ENCODE measurements around the gene UNC13D.
A peak's percentile ranks its signal among the peaks of the same experiment; 100 is the strongest.

Gene UNC13D

GRCh38 chr17:75832652-75833400, 11.4 kb downstream of the UNC13D start:
- no peak for DNase-seq

DNA sequence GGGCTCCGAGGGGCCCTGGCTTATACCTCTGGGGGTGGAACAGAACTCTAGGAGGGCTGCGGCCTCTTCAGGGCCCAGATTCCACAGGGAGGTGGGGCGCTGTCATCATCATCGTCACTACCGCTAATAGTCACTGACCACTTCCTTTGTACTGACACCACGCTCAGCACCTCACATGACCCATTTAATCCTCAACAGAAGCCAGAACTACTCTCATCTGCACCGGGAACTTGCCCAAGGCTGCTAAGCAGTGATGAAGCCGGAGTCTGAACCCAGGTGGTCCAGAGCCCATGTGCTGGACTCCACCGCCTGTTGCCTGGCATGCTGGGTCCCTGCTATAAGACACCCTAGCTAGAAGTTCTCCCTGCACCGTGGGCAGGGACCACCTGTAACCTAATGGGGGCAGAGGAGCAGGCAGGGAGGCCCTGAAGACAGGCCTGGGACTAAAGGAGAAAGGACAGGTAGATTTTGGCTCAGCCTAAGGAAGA, 12.0 kb downstream of the UNC13D start:
- DNase-seq: peak in 1 of 4 experiments; percentile 18

- no peak for DNase-seq
Observed at GRCh38 chr17:75831032-75831571, 13.1 kb downstream of the UNC13D start.

GRCh38 chr17:75830164-75831031, 13.8 kb downstream of the UNC13D start:
- DNase-seq: peak in 1 of 4 experiments; percentile 18

DNA sequence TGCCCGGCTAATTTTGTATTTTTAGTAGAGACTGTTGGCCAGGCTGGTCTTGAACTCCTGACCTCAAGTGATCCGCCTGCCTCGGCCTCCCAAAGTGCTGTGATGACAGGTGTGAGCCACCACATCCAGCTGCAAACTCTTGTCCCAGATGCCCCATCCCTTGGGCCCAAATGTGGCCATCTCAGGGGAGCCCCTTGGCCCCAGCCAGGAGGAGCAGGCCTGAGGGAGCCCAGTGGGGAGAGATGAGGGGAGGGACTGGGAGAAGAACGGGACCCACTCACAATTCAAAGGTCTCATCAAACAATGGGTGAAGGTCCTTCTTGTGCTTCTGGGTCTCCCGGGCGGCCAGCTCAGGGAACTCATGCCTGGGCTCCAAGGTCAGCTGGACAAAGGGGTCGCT, 14.5 kb downstream of the UNC13D start:
- no peak for DNase-seq

GRCh38 chr17:75828741-75829140, 15.5 kb downstream of the UNC13D start:
- no peak for DNase-seq

DNA sequence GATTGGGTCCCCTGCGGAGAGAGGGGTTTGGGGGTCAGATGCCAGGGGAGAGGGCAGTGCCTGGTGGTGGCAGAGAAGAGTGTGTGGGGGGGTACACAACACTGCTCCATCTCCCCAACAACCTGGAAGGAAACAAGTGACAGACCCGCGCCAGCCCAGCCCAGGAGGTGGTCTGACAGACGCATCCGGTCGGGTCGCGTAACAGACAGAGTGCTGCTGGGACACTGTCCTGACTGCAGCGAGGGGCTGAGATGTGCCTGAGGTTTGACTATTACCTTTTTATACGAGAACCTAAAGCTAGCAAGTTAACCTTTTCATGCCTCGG, 16.2 kb downstream of the UNC13D start:
- no peak for DNase-seq

DNA sequence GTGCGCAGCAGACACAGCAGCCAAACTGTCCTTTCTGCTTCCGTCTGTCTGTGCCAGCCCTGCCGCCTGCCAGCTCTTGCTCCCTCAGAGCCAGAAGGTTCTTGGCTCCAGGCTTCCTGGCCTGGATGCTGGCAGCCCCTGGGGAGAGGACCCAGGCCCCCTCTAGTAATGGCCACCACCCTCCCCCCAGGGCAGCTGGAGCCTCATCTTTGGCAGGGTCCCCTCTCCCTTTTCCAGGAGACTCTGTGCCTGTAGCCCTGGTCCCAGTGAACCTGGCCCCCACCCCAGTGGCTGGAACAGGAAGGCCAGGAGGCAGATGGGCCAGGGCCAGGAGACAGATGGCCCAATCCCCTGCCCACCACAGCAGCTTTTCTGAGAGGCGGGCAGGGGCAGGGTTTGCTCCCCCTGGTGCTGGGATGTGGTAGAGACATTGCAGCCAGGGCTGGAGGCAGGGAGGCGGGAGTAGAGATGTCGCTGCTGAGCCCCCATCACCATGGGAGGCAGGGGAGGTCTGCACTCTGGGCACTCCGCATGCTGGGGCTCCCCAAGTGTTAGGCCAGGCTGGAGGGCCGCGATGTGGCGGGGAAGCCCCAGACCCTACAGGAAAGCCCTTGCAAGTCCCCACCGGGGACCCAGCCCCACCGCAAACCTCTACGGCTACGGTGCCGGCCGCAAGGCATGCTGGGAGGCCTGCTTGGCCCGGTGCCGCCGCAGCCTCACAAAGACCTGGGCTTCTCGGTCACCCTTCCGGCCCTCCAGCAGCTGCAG, 16.7 kb downstream of the UNC13D start:
- peak in 2 of 4 experiments; percentile 46 to 49 for DNase-seq

DNA sequence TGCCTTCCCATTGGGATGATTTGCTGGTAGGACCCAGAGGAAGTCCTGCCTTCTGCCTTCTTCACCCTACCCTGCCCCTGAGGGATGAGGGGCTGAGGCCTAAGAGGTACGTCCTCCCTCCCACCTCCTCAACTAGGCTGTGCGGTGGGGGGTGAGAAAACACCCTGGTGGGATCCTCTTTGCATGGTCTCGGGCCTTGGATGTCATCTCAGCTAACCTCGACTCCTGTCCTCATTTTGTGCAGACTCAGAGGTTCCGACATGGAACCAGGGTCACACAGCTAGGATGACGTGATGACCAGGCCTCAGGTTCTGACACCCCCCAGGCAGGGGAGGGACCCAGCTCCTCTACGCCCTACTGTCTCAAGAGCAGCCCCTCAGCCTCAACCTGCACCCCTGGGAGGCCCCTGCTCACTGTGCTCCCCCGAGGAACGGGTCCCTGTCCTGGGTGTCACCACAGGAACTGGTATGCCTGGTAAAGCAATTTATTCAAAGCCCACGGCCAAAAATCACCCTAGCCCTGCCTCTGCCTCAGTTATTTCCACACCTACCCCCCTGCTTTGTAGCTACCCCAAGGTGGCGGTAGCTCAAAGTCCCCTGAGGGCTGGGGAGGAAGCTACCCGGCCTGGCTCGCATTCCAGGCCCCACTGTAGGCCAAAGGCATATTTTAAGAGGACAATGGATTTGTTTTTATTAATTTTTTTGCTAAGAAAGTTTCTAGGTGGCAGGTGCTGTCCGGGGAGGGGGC, 17.5 kb downstream of the UNC13D start:
- DNase-seq: no peak

GRCh38 chr17:75825748-75826370, 18.3 kb downstream of the UNC13D start:
- DNase-seq: no peak

- no peak for DNase-seq
Observed at GRCh38 chr17:75825149-75825552, 19.1 kb downstream of the UNC13D start.

DNA sequence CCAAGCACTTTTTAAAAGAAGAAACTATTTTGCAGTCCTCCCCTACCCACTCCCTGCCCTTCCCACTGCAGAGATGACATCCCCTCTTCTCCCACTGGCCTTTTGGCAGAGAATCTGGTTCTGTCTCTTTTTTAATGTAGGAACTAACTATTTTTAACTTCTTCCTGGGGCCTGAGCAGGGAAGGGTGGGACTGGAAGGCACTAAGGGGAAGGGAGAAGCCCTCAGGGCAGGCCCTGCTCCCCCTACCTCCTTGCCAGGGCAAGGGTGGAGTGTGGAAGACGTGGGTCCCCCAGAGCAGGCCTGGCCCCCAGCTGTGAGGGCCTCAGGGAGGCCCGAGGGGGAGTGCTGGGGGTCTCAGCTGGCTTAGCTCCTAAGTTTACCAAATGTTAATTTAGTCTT, 19.5 kb downstream of the UNC13D start:
- DNase-seq: no peak

DNA sequence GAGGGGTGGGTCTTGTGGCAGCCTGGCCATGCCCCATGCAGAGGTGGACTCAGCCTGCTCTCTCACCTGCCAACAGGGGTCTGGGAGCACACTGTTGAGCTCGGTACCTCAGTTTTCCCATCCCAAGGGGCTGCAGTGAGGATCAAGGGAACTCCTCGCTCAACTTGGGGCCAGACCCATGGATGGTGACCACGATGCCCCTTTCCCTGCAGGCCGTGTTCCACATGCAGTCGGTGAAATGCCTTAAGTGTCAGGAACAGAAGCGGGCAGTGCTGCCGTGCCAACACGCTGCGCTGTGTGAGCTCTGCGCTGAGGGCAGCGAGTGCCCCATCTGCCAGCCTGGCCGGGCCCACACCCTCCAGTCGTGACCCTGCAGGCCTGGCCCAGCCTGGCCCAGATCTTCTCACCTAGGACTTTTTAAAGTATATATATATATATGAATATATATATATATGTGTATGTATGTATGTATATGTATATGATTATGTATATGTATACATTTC, 20.1 kb downstream of the UNC13D start:
- no peak for DNase-seq

GRCh38 chr17:75823257-75824041, 20.8 kb downstream of the UNC13D start:
- no peak for DNase-seq

GRCh38 chr17:75822800-75823166, 21.4 kb downstream of the UNC13D start:
- DNase-seq: no peak

- no peak for DNase-seq
Observed at GRCh38 chr17:75822119-75822799, 21.9 kb downstream of the UNC13D start.

DNA sequence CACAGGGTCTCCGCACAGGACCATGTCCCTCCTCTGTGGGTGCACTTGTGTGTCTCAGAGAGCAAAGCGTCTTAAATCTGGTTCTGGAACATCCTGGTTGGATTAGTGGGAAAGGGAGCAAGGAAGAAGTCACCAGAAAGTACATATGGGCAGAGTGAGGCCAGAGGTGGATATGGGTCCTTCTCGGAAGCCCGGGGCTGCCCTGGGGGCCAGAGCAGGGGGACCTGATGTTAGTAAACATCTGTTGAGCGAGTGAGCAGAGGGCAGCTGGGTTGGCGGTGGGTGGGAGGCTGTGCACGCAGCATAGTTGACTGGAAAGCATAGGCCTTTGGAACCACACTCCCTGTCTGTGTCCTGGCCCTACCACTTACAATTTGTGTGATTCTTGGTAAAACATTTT, 22.7 kb downstream of the UNC13D start:
- no peak for DNase-seq

DNA sequence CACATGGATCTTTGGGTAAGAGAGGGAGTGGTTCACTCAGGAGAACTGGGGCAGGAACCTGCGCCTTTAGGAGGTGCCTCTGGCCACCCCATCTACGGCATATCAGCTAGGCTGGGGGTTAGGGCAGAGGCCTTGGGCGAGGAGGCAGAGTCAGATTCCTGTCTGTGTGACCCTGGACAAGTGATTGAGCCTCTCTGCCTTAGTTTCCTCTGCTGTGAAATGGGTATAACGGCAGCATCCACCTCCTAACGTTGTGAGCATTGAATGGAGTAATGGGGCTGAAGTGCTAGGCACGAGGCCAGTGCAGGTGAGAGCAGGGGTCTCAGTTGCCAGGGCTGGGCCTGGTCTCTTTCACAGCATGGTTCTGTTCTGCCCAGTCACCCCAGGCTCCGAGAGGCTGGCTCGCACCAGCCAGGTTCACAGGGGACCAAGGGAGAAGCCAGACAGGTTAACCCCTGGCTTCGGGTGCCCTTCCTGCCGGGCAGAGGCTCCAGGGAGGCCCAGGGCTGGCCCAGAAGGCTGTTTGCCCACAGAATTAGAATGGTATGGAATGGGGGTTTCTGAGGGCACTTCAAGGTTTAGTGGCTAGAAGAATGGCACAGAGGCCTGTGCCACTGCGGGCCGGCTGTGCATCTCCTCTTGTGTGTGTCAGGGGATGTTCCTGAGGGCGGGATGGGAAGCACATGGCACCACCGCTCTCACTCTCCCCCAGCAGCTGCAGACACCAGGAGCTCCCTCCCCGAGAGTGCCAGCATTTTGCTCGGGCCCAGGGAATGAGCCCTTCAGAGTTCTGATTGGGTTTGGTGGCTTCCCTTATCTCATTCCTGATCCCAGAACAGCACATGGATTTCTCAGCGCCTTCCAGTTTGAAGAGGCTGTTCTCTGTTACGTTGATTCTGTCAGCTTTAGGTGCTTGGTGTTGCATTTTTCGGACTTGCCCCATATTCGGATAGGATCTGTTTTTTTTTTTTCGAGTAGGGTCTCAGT, 23.8 kb downstream of the UNC13D start:
- no peak for DNase-seq

GRCh38 chr17:75819678-75820077, 24.5 kb downstream of the UNC13D start:
- no peak for DNase-seq

Data from activated CD4-positive, CD25-positive, alpha-beta regulatory T cell (primary cell).